ENCODE measurements around the gene WDR88.

DNA sequence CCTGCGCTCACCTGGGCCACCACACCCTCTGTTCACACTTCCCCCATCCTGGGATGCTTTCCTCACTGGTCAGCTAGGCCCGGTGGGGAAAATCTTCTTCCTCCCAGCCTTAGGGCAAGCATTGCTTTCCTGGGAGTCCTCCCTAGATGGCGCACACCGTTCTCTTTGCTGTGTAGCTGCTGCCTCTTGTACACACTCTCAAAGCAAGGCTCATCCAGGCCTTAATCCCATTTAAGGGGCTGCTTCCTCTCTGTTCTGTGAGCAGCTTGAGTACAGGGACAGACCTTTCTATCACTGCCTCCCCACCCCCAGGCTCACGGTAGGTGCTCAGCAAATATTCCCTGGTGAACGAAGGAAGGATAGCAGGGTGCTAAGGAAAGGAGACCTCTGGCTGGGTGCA is 82.7 kb downstream of the WDR88 start:
- TF ChIP-seq, protein P1, sequence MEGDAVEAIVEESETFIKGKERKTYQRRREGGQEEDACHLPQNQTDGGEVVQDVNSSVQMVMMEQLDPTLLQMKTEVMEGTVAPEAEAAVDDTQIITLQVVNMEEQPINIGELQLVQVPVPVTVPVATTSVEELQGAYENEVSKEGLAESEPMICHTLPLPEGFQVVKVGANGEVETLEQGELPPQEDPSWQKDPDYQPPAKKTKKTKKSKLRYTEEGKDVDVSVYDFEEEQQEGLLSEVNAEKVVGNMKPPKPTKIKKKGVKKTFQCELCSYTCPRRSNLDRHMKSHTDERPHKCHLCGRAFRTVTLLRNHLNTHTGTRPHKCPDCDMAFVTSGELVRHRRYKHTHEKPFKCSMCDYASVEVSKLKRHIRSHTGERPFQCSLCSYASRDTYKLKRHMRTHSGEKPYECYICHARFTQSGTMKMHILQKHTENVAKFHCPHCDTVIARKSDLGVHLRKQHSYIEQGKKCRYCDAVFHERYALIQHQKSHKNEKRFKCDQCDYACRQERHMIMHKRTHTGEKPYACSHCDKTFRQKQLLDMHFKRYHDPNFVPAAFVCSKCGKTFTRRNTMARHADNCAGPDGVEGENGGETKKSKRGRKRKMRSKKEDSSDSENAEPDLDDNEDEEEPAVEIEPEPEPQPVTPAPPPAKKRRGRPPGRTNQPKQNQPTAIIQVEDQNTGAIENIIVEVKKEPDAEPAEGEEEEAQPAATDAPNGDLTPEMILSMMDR (optimal IDR thresholded peaks at IDR 0.05 in 1 of 3, IDR thresholded peaks at IDR 0.05 in 1 of 3, conservative IDR thresholded peaks at IDR 0.05 in 1 of 3; ENCODE audit: extremely low read depth in 1 of 3, insufficient read depth in 2 of 3, low read length in 3 of 3) = peak; percentile 19 to 57 (median 52)
- no peak for TF ChIP-seq EZH2 (IDR thresholded peaks at IDR 0.05; ENCODE audit: low read length)

All from keratinocyte (primary cell).